HEK293T (cell line): Measurements from ENCODE around the gene FTO.

ENCODE experiments used
- BHLHE40 ChIP-seq: fragments of 450-650 bp; IDR thresholded peaks from 2 replicates; pipeline ENCODE4 v1.6.1; 2016; ENCODE audit warnings: mild to moderate bottlenecking, moderate library complexity, borderline replicate concordance
- CTBP1 ChIP-seq: fragments of 450-650 bp; IDR thresholded peaks from 2 replicates; pipeline ENCODE4 v1.6.1; 2016; ENCODE audit warnings: borderline replicate concordance
- FOXA1 ChIP-seq: fragments of 450-650 bp; IDR thresholded peaks from 2 replicates; pipeline ENCODE4 v1.6.1; 2016; ENCODE audit warnings: mild to moderate bottlenecking
- FOXK2 ChIP-seq: fragments of 450-650 bp; IDR thresholded peaks from 2 replicates; pipeline ENCODE4 v1.6.1; 2016; ENCODE audit warnings: mild to moderate bottlenecking
- FOXM1 ChIP-seq: fragments of 450-650 bp; IDR thresholded peaks from 2 replicates; pipeline ENCODE4 v1.6.1; 2017; ENCODE audit warnings: mild to moderate bottlenecking, borderline replicate concordance
- HDGF ChIP-seq: fragments of 450-650 bp; IDR thresholded peaks from 2 replicates; pipeline ENCODE4 v1.6.1; 2017; ENCODE audit warnings: antibody characterized with exemption, borderline replicate concordance
- NFRKB ChIP-seq: fragments of 450-650 bp; IDR thresholded peaks from 2 replicates; pipeline ENCODE4 v1.6.1; 2016; ENCODE audit warnings: mild to moderate bottlenecking, moderate library complexity
- SP1 ChIP-seq: fragments of 450-650 bp; IDR thresholded peaks from 2 replicates; pipeline ENCODE4 v1.6.1; 2017
- SUZ12 ChIP-seq: fragments of 450-650 bp; IDR thresholded peaks from 2 replicates; pipeline ENCODE4 v1.6.1; 2016; ENCODE audit warnings: mild to moderate bottlenecking
- TARDBP ChIP-seq: fragments of 450-650 bp; IDR thresholded peaks from 2 replicates; pipeline ENCODE4 v1.6.1; 2016

DNA sequence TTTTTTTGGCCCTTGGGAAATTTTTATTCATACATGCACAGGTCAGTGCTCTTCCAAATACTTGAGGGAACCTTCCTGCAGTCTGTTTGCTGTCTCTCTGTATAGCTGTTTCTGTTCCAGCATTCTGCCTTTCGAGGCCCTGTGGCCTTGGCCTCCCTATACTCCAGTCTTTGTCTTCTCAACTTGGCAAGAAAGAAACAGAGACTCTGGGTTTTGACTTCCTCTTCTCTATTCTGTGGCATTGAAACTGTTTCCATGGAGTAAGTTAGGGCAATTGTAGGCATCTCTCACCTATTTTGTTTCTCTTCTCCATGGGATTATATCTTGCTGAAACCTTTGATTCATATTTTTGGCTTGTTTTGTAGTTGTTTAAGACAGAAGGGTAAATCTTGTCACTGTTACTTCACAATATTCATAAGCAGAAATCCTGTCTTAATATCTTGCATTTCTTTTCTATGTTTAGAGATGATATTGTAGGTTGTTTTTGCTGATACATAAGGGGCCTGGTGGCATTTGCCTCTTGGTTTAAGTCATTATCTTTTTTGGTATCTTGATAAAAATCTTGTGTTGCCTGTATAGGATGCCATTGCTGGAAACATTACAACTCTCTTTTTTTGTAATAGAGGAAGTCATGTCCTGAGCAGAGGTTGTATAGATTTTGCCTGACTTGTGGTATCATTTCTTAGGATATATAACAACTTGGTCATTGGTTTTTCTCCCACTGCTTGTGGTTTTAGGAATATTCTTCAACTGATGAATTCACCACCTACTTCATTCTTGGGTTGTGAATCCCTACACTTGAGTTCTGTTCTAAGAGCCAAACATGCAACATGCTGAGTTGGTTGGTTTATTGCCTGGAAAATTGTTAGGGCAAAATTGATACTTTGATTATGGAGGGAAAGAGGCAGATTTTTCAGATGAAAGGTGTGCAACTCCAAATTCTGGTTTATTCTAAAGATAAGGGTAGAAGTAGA, 168.6 kb downstream of the FTO start:
- TF ChIP-seq BHLHE40 (no peak), NFRKB (no peak), FOXK2 (no peak), FOXM1 (no peak), CTBP1 (no peak), TARDBP (no peak), HDGF (no peak), SUZ12 (no peak), FOXA1 (no peak), SP1 (no peak)
